ENCODE measurements around the gene L3HYPDH.

The L3HYPDH gene

GRCh38 chr14:59510966-59511365 lies 26.8 kb upstream of the L3HYPDH start:
- Histone ChIP-seq H3K27ac (ENCODE audit: low read depth, low read length) (no peak overlapping the region), H3K36me3 (ENCODE audit: control insufficient read depth, low read length) (no peaks in the 10 kb centered on the region), H4K20me1 (ENCODE audit: control insufficient read depth, insufficient read depth, low read depth, low read length) (no peaks in the 10 kb centered on the region), H3K9me3 (ENCODE audit: control insufficient read depth, insufficient read depth, low read length) (no peaks in the 10 kb centered on the region), H3F3A (ENCODE audit: control insufficient read depth, insufficient read depth) (no peaks in the 10 kb centered on the region), H3K27me3 (ENCODE audit: control insufficient read depth, low read length) (peaks cover 5% of the 10 kb centered on the region; the same call in 1 of the 2 replicates), H3K79me2 (ENCODE audit: control insufficient read depth, low read length) (no peaks in the 10 kb centered on the region), H3K9me2 (replicated peaks; ENCODE audit: control insufficient read depth, low read length) (no peaks in the 10 kb centered on the region), H3K4me2 (ENCODE audit: low read length) (no peak overlapping the region), H3K4me3 (ENCODE audit: low read length) (no peak overlapping the region), H3K4me1 (ENCODE audit: control insufficient read depth, low read length) (no peaks in the 10 kb centered on the region)
- TF ChIP-seq EZH2phosphoT487 (IDR thresholded peaks at IDR 0.05; ENCODE audit: borderline replicate concordance, low read length) (no peak), CTCF (IDR thresholded peaks at IDR 0.05; ENCODE audit: low read depth, low read length, poor library complexity, severe bottlenecking) (no peak)

- H3K4me3 ChIP-seq (ENCODE audit: low read length): no peak overlapping the region
- no peaks in the 10 kb centered on the region for H3F3A ChIP-seq (ENCODE audit: control insufficient read depth, insufficient read depth)
- H3K79me2 ChIP-seq (ENCODE audit: control insufficient read depth, low read length): no peaks in the 10 kb centered on the region
- no peak overlapping the region for H3K27ac ChIP-seq (ENCODE audit: low read depth, low read length)
- H4K20me1 ChIP-seq (ENCODE audit: control insufficient read depth, insufficient read depth, low read depth, low read length): no peaks in the 10 kb centered on the region
- no peak overlapping the region for H3K4me2 ChIP-seq (ENCODE audit: low read length)
- no peaks in the 10 kb centered on the region for H3K9me2 ChIP-seq (replicated peaks; ENCODE audit: control insufficient read depth, low read length)
- no peaks in the 10 kb centered on the region for H3K4me1 ChIP-seq (ENCODE audit: control insufficient read depth, low read length)
- no peaks in the 10 kb centered on the region for H3K36me3 ChIP-seq (ENCODE audit: control insufficient read depth, low read length)
- TF ChIP-seq EZH2phosphoT487 (IDR thresholded peaks at IDR 0.05; ENCODE audit: borderline replicate concordance, low read length) (no peak), CTCF (IDR thresholded peaks at IDR 0.05; ENCODE audit: low read depth, low read length, poor library complexity, severe bottlenecking) (no peak)
- no peaks in the 10 kb centered on the region for H3K9me3 ChIP-seq (ENCODE audit: control insufficient read depth, insufficient read depth, low read length)
- H3K27me3 ChIP-seq (ENCODE audit: control insufficient read depth, low read length): peaks cover 5% of the 10 kb centered on the region; the same call in 1 of the 2 replicates
These were observed 25.8 kb upstream of the L3HYPDH start for GRCh38 chr14:59510001-59510400.

- no peaks in the 10 kb centered on the region for H4K20me1 ChIP-seq (ENCODE audit: control insufficient read depth, insufficient read depth, low read depth, low read length)
- no peak overlapping the region for H3K27ac ChIP-seq (ENCODE audit: low read depth, low read length)
- TF ChIP-seq EZH2phosphoT487 (IDR thresholded peaks at IDR 0.05; ENCODE audit: borderline replicate concordance, low read length) (no peak), CTCF (IDR thresholded peaks at IDR 0.05; ENCODE audit: low read depth, low read length, poor library complexity, severe bottlenecking) (no peak)
- peaks cover 2% of the 10 kb centered on the region for H3K36me3 ChIP-seq (ENCODE audit: control insufficient read depth, low read length)
- H3K4me2 ChIP-seq (ENCODE audit: low read length): no peak overlapping the region
- H3K27me3 ChIP-seq (ENCODE audit: control insufficient read depth, low read length): peaks cover 5% of the 10 kb centered on the region; the same call in 1 of the 2 replicates
- H3K4me3 ChIP-seq (ENCODE audit: low read length): no peak overlapping the region
- H3K4me1 ChIP-seq (ENCODE audit: control insufficient read depth, low read length): no peaks in the 10 kb centered on the region
- no peaks in the 10 kb centered on the region for H3K79me2 ChIP-seq (ENCODE audit: control insufficient read depth, low read length)
- no peaks in the 10 kb centered on the region for H3F3A ChIP-seq (ENCODE audit: control insufficient read depth, insufficient read depth)
- H3K9me2 ChIP-seq (replicated peaks; ENCODE audit: control insufficient read depth, low read length): no peaks in the 10 kb centered on the region
- no peaks in the 10 kb centered on the region for H3K9me3 ChIP-seq (ENCODE audit: control insufficient read depth, insufficient read depth, low read length)
These were observed 24.9 kb upstream of the L3HYPDH start for GRCh38 chr14:59509101-59509500.

- H3K4me3 ChIP-seq (ENCODE audit: low read length): no peak overlapping the region
- H3K79me2 ChIP-seq (ENCODE audit: control insufficient read depth, low read length): no peaks in the 10 kb centered on the region
- H3F3A ChIP-seq (ENCODE audit: control insufficient read depth, insufficient read depth): no peaks in the 10 kb centered on the region
- H3K4me2 ChIP-seq (ENCODE audit: low read length): no peak overlapping the region
- peaks cover 5% of the 10 kb centered on the region; the same call in 1 of the 2 replicates for H3K27me3 ChIP-seq (ENCODE audit: control insufficient read depth, low read length)
- no peaks in the 10 kb centered on the region for H3K4me1 ChIP-seq (ENCODE audit: control insufficient read depth, low read length)
- H3K9me3 ChIP-seq (ENCODE audit: control insufficient read depth, insufficient read depth, low read length): no peaks in the 10 kb centered on the region
- peaks cover 6% of the 10 kb centered on the region for H3K36me3 ChIP-seq (ENCODE audit: control insufficient read depth, low read length)
- no peak overlapping the region for H3K27ac ChIP-seq (ENCODE audit: low read depth, low read length)
- no peaks in the 10 kb centered on the region for H4K20me1 ChIP-seq (ENCODE audit: control insufficient read depth, insufficient read depth, low read depth, low read length)
- H3K9me2 ChIP-seq (replicated peaks; ENCODE audit: control insufficient read depth, low read length): no peaks in the 10 kb centered on the region
- TF ChIP-seq CTCF (IDR thresholded peaks at IDR 0.05; ENCODE audit: low read depth, low read length, poor library complexity, severe bottlenecking) (no peak), EZH2phosphoT487 (IDR thresholded peaks at IDR 0.05; ENCODE audit: borderline replicate concordance, low read length) (no peak)
These were observed 23.5 kb upstream of the L3HYPDH start for GRCh38 chr14:59507752-59508103.
